ENCODE results near the gene COASY. TPM values are rescaled to one million over a fixed set of nuclear protein-coding genes. Genes with fewer than 3 reads are reported as not detected.
"Not testable (repeated sequence)": the region's sequence is repeated elsewhere in the genome, so short reads cannot be mapped to it uniquely, and the experiment has no call there.

COASY gene
- total RNA-seq, 1 donor from 2014 or later, result 10.9 TPM

- H3K27ac ChIP-seq, result peak overlapping the region; percentile 89 to 90
- TF ChIP-seq CTCF (IDR thresholded peaks at IDR 0.05), result no peak
- no peaks in the 10 kb centered on the region for H3K27me3 ChIP-seq
- peaks cover 14 to 15% of the 10 kb centered on the region in 2 donors for H3K4me1 ChIP-seq
- H3K9me3 ChIP-seq, result no peaks in the 10 kb centered on the region
- H3K4me3 ChIP-seq, result peak overlapping the region; percentile 72 to 79
- peaks cover 23 to 38% of the 10 kb centered on the region in 2 donors for H3K36me3 ChIP-seq
- DNase-seq (ENCODE audit: low spot score in 2 of 2), result no peak
- intact Hi-C loops (cut with DNase I), result loop anchor here (2.0 to 5.0 kb wide), 3 partner anchors 18 to 115 kb away; partner anchors contain the start of genes CAVIN1 and PSMC3IP
Measured at GRCh38 chr17:42537156-42537805, 24.7 kb upstream of the COASY start.

- no peak overlapping the region for H3K4me3 ChIP-seq
- intact Hi-C loops (cut with DNase I), result loop anchor here (2.0 to 5.0 kb wide), 3 partner anchors 17 to 116 kb away; partner anchors contain the start of genes CAVIN1 and PSMC3IP
- peaks cover 14 to 15% of the 10 kb centered on the region in 2 donors for H3K4me1 ChIP-seq
- H3K27ac ChIP-seq, result no peak overlapping the region
- no peak for DNase-seq (ENCODE audit: low spot score in 2 of 2)
- no peaks in the 10 kb centered on the region for H3K9me3 ChIP-seq
- no peak for TF ChIP-seq CTCF (IDR thresholded peaks at IDR 0.05)
- peaks cover 29 to 44% of the 10 kb centered on the region in 2 donors for H3K36me3 ChIP-seq
- no peaks in the 10 kb centered on the region for H3K27me3 ChIP-seq
Measured at GRCh38 chr17:42537826-42538451, 24.0 kb upstream of the COASY start.

DNA sequence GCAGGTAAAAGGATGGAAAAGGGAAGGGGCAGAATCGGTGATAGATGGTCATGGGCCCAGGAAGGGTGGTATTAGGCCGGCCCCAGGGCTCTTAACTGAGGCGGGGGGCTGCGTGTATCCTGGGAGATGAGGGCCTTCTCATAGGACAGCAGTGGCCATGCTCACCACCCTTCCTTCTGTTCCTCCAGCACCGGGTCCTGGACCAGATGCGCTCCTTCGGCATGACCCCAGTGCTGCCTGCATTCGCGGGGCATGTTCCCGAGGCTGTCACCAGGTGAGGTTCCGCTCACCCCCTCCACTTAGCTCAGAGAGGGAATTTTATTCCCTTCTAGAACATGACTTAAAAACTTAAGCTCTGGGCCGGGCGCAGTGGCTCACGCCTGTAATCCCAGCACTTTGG is 23.5 kb upstream of the COASY start:
- H3K4me1 ChIP-seq, result peaks cover 14 to 15% of the 10 kb centered on the region in 2 donors
- intact Hi-C loops (cut with DNase I), result loop anchor here (5.0 kb wide), 1 partner anchor 116 kb away; the partner anchor contains the start of gene CAVIN1
- H3K27me3 ChIP-seq, result no peaks in the 10 kb centered on the region
- no peak overlapping the region for H3K27ac ChIP-seq
- DNase-seq (ENCODE audit: low spot score in 2 of 2), result no peak
- TF ChIP-seq CTCF (IDR thresholded peaks at IDR 0.05), result no peak
- peaks cover 35 to 50% of the 10 kb centered on the region in 2 donors for H3K36me3 ChIP-seq
- no peaks in the 10 kb centered on the region for H3K9me3 ChIP-seq
- H3K4me3 ChIP-seq, result no peak overlapping the region

- H3K27me3 ChIP-seq; DNase-seq (ENCODE audit: low spot score in 2 of 2); H3K9me3 ChIP-seq; intact Hi-C loops (cut with DNase I); H3K27ac ChIP-seq; H3K4me3 ChIP-seq; H3K4me1 ChIP-seq: not testable (repeated sequence)
- peaks cover 47 to 57% of the 10 kb centered on the region in 2 donors for H3K36me3 ChIP-seq
Measured at GRCh38 chr17:42540558-42540957, 21.4 kb upstream of the COASY start.

DNA sequence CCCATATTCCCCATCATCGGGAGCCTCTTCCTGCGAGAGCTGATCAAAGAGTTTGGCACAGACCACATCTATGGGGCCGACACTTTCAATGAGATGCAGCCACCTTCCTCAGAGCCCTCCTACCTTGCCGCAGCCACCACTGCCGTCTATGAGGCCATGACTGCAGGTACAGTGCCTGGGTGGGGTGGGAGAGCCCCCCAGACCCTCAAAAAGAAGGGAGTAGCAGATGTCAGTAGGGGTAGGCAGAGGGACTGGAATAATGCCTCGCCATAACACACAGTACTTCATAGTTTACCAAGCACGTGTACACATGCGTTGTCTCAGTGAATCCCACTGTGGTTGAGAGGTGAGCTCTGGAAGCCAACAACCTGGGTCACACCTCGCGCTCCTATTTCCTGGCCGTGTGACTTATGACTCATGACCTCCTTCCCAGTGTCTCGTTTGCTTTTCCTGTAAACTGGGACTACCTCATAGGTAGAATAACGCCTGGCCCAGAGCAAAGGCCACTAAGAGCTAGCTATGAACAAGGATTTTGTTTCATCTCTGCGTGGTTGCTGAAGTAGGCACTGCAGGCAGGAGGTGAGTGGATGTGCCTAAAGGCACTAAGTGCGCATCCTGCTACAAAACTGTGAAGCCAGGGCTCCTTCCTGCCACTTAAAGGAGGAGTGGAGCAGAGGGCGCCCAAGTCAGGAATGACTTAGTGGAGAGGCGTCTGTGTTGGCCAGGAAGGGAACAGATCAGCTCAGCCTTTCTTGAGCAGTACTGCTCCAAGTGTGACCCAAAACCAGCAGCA is 20.7 kb upstream of the COASY start:
- Histone ChIP-seq H3K9me3 (no peaks in the 10 kb centered on the region), H3K4me1 (peaks cover 6 to 7% of the 10 kb centered on the region in 2 donors), H3K27ac (no peak overlapping the region), H3K4me3 (no peak overlapping the region), H3K36me3 (peaks cover 47 to 57% of the 10 kb centered on the region in 2 donors), H3K27me3 (no peaks in the 10 kb centered on the region)
- no peak for DNase-seq (ENCODE audit: low spot score in 2 of 2)
- intact Hi-C loops (cut with DNase I), result no loop called here
- no peak for TF ChIP-seq CTCF (IDR thresholded peaks at IDR 0.05)

Data from ascending aorta (tissue), 2 donors.